Caco-2 (cell line): ENCODE results near the gene REV3L. TPM values are rescaled to one million over a fixed set of nuclear protein-coding genes. Genes with fewer than 3 reads are reported as not detected.

Experiments used
- BruUV-seq: library from RNA; stranded (reverse); fragments of 400-500 nt; replicated peaks from 2 replicates; lab custom pipeline; 2021; lab: Mats Ljungman, UMichigan
- CTCF ChIA-PET: fragments of 300-600 bp; sonication (Branson Sonifier 250); formaldehyde crosslinking; loops from one replicate; lab custom pipeline; 2022; ENCODE audit warnings: antibody characterized with exemption; lab: Charles Lee
- POLR2A ChIA-PET: fragments of 300-600 bp; sonication (Branson Sonifier 250); formaldehyde crosslinking; loops from one replicate; lab custom pipeline; 2022; ENCODE audit warnings: antibody characterized with exemption; lab: Charles Lee
- DNase-seq, 2 experiments: peaks; one replicate each; pipeline versions ENCODE4 v3.0.0 to v3.0.0-alpha.2; 2020 to 2022
- H3K27me3 ChIP-seq: replicated peaks from 2 replicates; pipeline ENCODE4 v1.6.0; 2011; ENCODE audit warnings: low read length; ENCODE audit not compliant: control insufficient read depth, insufficient read depth
- H3K36me3 ChIP-seq: 2 replicates; pipeline ENCODE4 v1.5.1; 2011; ENCODE audit warnings: low read length; ENCODE audit not compliant: control insufficient read depth, insufficient read depth
- H3K4me1 ChIP-seq: fragments of 250-450 bp; sonication (Bioruptor Pico); 2 replicates; pipeline ENCODE4 v1.5.1; 2020; ENCODE audit warnings: mild to moderate bottlenecking
- H3K4me3 ChIP-seq: 2 replicates; pipeline ENCODE4 v1.5.1; 2011; ENCODE audit warnings: low read depth, mild to moderate bottlenecking, control low read depth, low read length
- H3K9me3 ChIP-seq: fragments of 250-450 bp; sonication (Bioruptor Pico); 2 replicates; pipeline ENCODE4 v1.5.1; 2020; ENCODE audit warnings: mild to moderate bottlenecking, moderate library complexity
- H3K27ac Mint-ChIP-seq: one replicate; pipeline ENCODE4 v1.8.0; 2022; ENCODE audit warnings: mixed read lengths; ENCODE audit not compliant: unreplicated experiment
- H3K27me3 Mint-ChIP-seq: one replicate; pipeline ENCODE4 v1.8.0; 2022; ENCODE audit warnings: mixed read lengths; ENCODE audit not compliant: insufficient read depth, unreplicated experiment
- H3K36me3 Mint-ChIP-seq: one replicate; pipeline ENCODE4 v1.8.0; 2022; ENCODE audit warnings: mild to moderate bottlenecking, mixed read lengths; ENCODE audit not compliant: insufficient read depth, unreplicated experiment
- H3K4me1 Mint-ChIP-seq: one replicate; pipeline ENCODE4 v1.8.0; 2022; ENCODE audit warnings: low read depth, mixed read lengths; ENCODE audit not compliant: unreplicated experiment
- H3K4me3 Mint-ChIP-seq: one replicate; pipeline ENCODE4 v1.8.0; 2022; ENCODE audit warnings: mild to moderate bottlenecking, moderate library complexity, mixed read lengths; ENCODE audit not compliant: unreplicated experiment
- H3K9me3 Mint-ChIP-seq: one replicate; pipeline ENCODE4 v1.8.0; 2022; ENCODE audit warnings: mixed read lengths; ENCODE audit not compliant: unreplicated experiment
- CTCF ChIP-seq, 2 experiments: fragments of 200-600 bp in 1 of 2; IDR thresholded peaks; 1 replicate in 1 of 2; 2 replicates in 1 of 2; pipeline versions ENCODE4 v1.5.1 to v1.8.0; 2011 to 2022; ENCODE audit warnings: antibody characterized with exemption in 1 of 2, control low read depth in 1 of 2, inconsistent platforms in 1 of 2, low read depth in 1 of 2, low read length in 1 of 2, mild to moderate bottlenecking in 1 of 2, moderate library complexity in 1 of 2; ENCODE audit not compliant: insufficient read depth in 1 of 2, severe bottlenecking in 1 of 2, unreplicated experiment in 1 of 2
- intact Hi-C: fragments of 100-400 bp; cut with micrococcal nuclease; formaldehyde crosslinking; loops from one replicate; pipeline ENCODE4 v1.10.0; 2022; ENCODE audit not compliant: unreplicated experiment
- total RNA-seq: library from RNA; stranded (reverse); gene quantifications from 2 replicates; pipeline ENCODE4 v1.2.3, GENCODE V29; 2022

Gene REV3L
- total RNA-seq, 1 experiment from 2014 or later: 22.2 TPM

GRCh38 chr6:111486475-111486874 lies 3.5 kb upstream of the REV3L start:
- Mint-ChIP-seq H3K27ac (no peak overlapping the region), H3K4me1 (peaks cover 13% of the 10 kb centered on the region), H3K4me3 (no peak overlapping the region), H3K9me3 (no peaks in the 10 kb centered on the region), H3K36me3 (peaks cover 24% of the 10 kb centered on the region), H3K27me3 (no peaks in the 10 kb centered on the region)
- BruUV-seq: no TSS peak
- Histone ChIP-seq H3K4me3 (no peak overlapping the region), H3K36me3 (no peaks in the 10 kb centered on the region), H3K27me3 (no peaks in the 10 kb centered on the region), H3K4me1 (peaks cover 7% of the 10 kb centered on the region; the same call in 1 of the 2 replicates), H3K9me3 (no peaks in the 10 kb centered on the region)
- no peak for TF ChIP-seq CTCF (IDR thresholded peaks at IDR 0.05; ENCODE audit: insufficient read depth in 1 of 2, low read depth in 1 of 2, low read length in 1 of 2, severe bottlenecking in 1 of 2, unreplicated experiment in 1 of 2)
- intact Hi-C loops: loop anchor here (10.0 kb wide), 1 partner anchor 508 kb away; no protein-coding TSS in a partner anchor
- CTCF ChIA-PET: no interaction called here
- POLR2A ChIA-PET: no interaction called here
- DNase-seq: no peak

GRCh38 chr6:111485342-111485741 lies 2.3 kb upstream of the REV3L start:
- H3K4me1 ChIP-seq: peaks cover 7% of the 10 kb centered on the region; the same call in 1 of the 2 replicates
- DNase-seq: no peak
- intact Hi-C loops: loop anchor here (10.0 kb wide), 1 partner anchor 509 kb away; no protein-coding TSS in a partner anchor
- CTCF ChIA-PET: no interaction called here
- no peaks in the 10 kb centered on the region for H3K27me3 ChIP-seq
- Mint-ChIP-seq H3K4me3 (peak overlapping the region; percentile 17), H3K27me3 (no peaks in the 10 kb centered on the region), H3K27ac (no peak overlapping the region), H3K4me1 (peaks cover 15% of the 10 kb centered on the region), H3K36me3 (peaks cover 24% of the 10 kb centered on the region), H3K9me3 (no peaks in the 10 kb centered on the region)
- TF ChIP-seq CTCF (IDR thresholded peaks at IDR 0.05; ENCODE audit: insufficient read depth in 1 of 2, low read depth in 1 of 2, low read length in 1 of 2, severe bottlenecking in 1 of 2, unreplicated experiment in 1 of 2): no peak
- no TSS peak for BruUV-seq
- no peaks in the 10 kb centered on the region for H3K36me3 ChIP-seq
- H3K9me3 ChIP-seq: no peaks in the 10 kb centered on the region
- H3K4me3 ChIP-seq: no peak overlapping the region
- POLR2A ChIA-PET: no interaction called here

GRCh38 chr6:111484633-111484930 lies 1.6 kb upstream of the REV3L start:
- Histone ChIP-seq H3K4me3 (peak overlapping the region; percentile 61), H3K4me1 (peaks cover 7% of the 10 kb centered on the region; the same call in 1 of the 2 replicates), H3K9me3 (no peaks in the 10 kb centered on the region), H3K36me3 (no peaks in the 10 kb centered on the region), H3K27me3 (no peaks in the 10 kb centered on the region)
- BruUV-seq: no TSS peak
- Mint-ChIP-seq H3K27me3 (no peaks in the 10 kb centered on the region), H3K36me3 (peaks cover 24% of the 10 kb centered on the region), H3K9me3 (no peaks in the 10 kb centered on the region), H3K4me3 (peak overlapping the region; percentile 96), H3K27ac (peak overlapping the region; percentile 98), H3K4me1 (peaks cover 14% of the 10 kb centered on the region)
- intact Hi-C loops: loop anchor here (1.0 to 10.0 kb wide), 2 partner anchors 158 to 510 kb away; no protein-coding TSS in a partner anchor
- no peak for TF ChIP-seq CTCF (IDR thresholded peaks at IDR 0.05; ENCODE audit: insufficient read depth in 1 of 2, low read depth in 1 of 2, low read length in 1 of 2, severe bottlenecking in 1 of 2, unreplicated experiment in 1 of 2)
- ChIA-PET CTCF (no interaction called here), POLR2A (interaction anchor here (0.8 kb wide), 1 partner anchor 234 kb away, joined by 3 read pairs; no protein-coding TSS in a partner anchor)
- DNase-seq: no peak
